Thoracic aorta (tissue), 2 donors: ENCODE measurements around the gene MRPS33. TPM values are rescaled to one million over a fixed set of nuclear protein-coding genes. Genes with fewer than 3 reads are reported as not detected.

ENCODE experiments used
- ATAC-seq: fragments of 150-250 bp; one replicate; pipeline ENCODE4 v1.8.0; 2017; ENCODE audit warnings: low read depth; ENCODE audit not compliant: insufficient number of reproducible peaks, low FRiP score
- DNase-seq: peaks from one replicate; pipeline ENCODE4 v3.0.0-alpha.2; 2020; ENCODE audit warnings: low spot score
- H3K27ac ChIP-seq, 2 donors: fragments of 200-600 bp; sonication (generic); 1 replicate in 1 of 2; 2 replicates in 1 of 2; pipeline ENCODE4 v1.5.1; 2016; ENCODE audit warnings: mild to moderate bottlenecking in 2 of 2, moderate library complexity in 2 of 2
- H3K27me3 ChIP-seq: fragments of 200-600 bp; sonication (generic); replicated peaks from 2 replicates; pipeline ENCODE4 v1.6.0; 2016; ENCODE audit warnings: mild to moderate bottlenecking; ENCODE audit not compliant: insufficient read depth
- H3K36me3 ChIP-seq: fragments of 200-600 bp; sonication (generic); one replicate; pipeline ENCODE4 v1.5.1; 2016
- H3K4me1 ChIP-seq, 2 donors: fragments of 200-600 bp; sonication (generic); 1 replicate in 1 of 2; 2 replicates in 1 of 2; pipeline versions ENCODE4 v1.5.1 to v1.6.0; 2016; ENCODE audit warnings: low read depth in 2 of 2, mild to moderate bottlenecking in 1 of 2; ENCODE audit not compliant: control insufficient read depth in 1 of 2
- H3K4me3 ChIP-seq: fragments of 200-600 bp; sonication (generic); 2 replicates; pipeline ENCODE4 v1.5.1; 2016; ENCODE audit warnings: mild to moderate bottlenecking
- H3K9me3 ChIP-seq: fragments of 200-600 bp; sonication (generic); 2 replicates; pipeline ENCODE4 v1.5.1; 2016
- CTCF ChIP-seq: fragments of 200-600 bp; sonication (generic); IDR thresholded peaks from one replicate; pipeline ENCODE4 v1.5.1; 2019; ENCODE audit warnings: antibody characterized with exemption
- total RNA-seq, 2 donors: library from RNA; depleted of rRNA; stranded (reverse); fragments of >200 nt; gene quantifications; one replicate each; pipeline versions ENCODE4 v1.1.0 to v1.2.3, GENCODE V29; 2016

MRPS33 gene
- total RNA-seq, 2 donors from 2014 or later = 8.0 to 13.9 TPM

GRCh38 chr7:141028767-141029166 is 14.0 kb upstream of the MRPS33 start:
- Histone ChIP-seq H3K27me3 (no peaks in the 10 kb centered on the region), H3K27ac (no peak overlapping the region), H3K36me3 (no peaks in the 10 kb centered on the region), H3K4me1 (no peaks in the 10 kb centered on the region), H3K4me3 (no peak overlapping the region), H3K9me3 (peaks cover 3% of the 10 kb centered on the region)
- DNase-seq (no peak), ATAC-seq (no peak)
- no peak for TF ChIP-seq CTCF

- H3K36me3 ChIP-seq = no peaks in the 10 kb centered on the region
- H3K27me3 ChIP-seq = no peaks in the 10 kb centered on the region
- ATAC-seq (no peak), DNase-seq (no peak)
- no peak overlapping the region for H3K27ac ChIP-seq
- no peak overlapping the region for H3K4me3 ChIP-seq
- no peaks in the 10 kb centered on the region for H3K4me1 ChIP-seq
- no peak for TF ChIP-seq CTCF
- H3K9me3 ChIP-seq = peaks cover 3% of the 10 kb centered on the region
These were observed 12.3 kb upstream of the MRPS33 start for GRCh38 chr7:141027043-141027442.

- ATAC-seq (no peak), DNase-seq (no peak)
- H3K27me3 ChIP-seq = no peaks in the 10 kb centered on the region
- TF ChIP-seq CTCF = no peak
- no peaks in the 10 kb centered on the region for H3K36me3 ChIP-seq
- H3K9me3 ChIP-seq = peaks cover 3% of the 10 kb centered on the region
- no peak overlapping the region for H3K27ac ChIP-seq
- no peaks in the 10 kb centered on the region for H3K4me1 ChIP-seq
- no peak overlapping the region for H3K4me3 ChIP-seq
These were observed 9.9 kb upstream of the MRPS33 start for GRCh38 chr7:141024668-141025067.

- no peaks in the 10 kb centered on the region for H3K27me3 ChIP-seq
- no peak for DNase-seq
- H3K4me1 ChIP-seq = no peaks in the 10 kb centered on the region
- no peaks in the 10 kb centered on the region for H3K36me3 ChIP-seq
- no peak for ATAC-seq
- TF ChIP-seq CTCF = no peak
- H3K9me3 ChIP-seq = peaks cover 3% of the 10 kb centered on the region
- H3K4me3 ChIP-seq = no peak overlapping the region
- no peak overlapping the region for H3K27ac ChIP-seq
These were observed 8.5 kb upstream of the MRPS33 start for GRCh38 chr7:141023295-141023694.

GRCh38 chr7:141017555-141017954 is 2.8 kb upstream of the MRPS33 start:
- no peaks in the 10 kb centered on the region for H3K27me3 ChIP-seq
- no peaks in the 10 kb centered on the region for H3K36me3 ChIP-seq
- no peak for DNase-seq
- H3K9me3 ChIP-seq = peaks cover 3% of the 10 kb centered on the region
- ATAC-seq = no peak
- H3K4me3 ChIP-seq = no peak overlapping the region
- no peak overlapping the region for H3K27ac ChIP-seq
- TF ChIP-seq CTCF = no peak
- H3K4me1 ChIP-seq = peaks cover 0 to 13% of the 10 kb centered on the region in 2 donors
